Stimulated activated CD8-positive, alpha-beta memory T cell treated with anti-CD3 and anti-CD28 coated beads, Interleukin-7, amount 100 ng/mL, for 1 hour (primary cell): ENCODE results near the gene HMG20A.

ENCODE experiments used
- DNase-seq, 2 donors: peaks; one replicate each; pipeline ENCODE4 v3.0.0-alpha.2; 2020; ENCODE audit warnings: low read depth in 2 of 2

Gene HMG20A

DNA sequence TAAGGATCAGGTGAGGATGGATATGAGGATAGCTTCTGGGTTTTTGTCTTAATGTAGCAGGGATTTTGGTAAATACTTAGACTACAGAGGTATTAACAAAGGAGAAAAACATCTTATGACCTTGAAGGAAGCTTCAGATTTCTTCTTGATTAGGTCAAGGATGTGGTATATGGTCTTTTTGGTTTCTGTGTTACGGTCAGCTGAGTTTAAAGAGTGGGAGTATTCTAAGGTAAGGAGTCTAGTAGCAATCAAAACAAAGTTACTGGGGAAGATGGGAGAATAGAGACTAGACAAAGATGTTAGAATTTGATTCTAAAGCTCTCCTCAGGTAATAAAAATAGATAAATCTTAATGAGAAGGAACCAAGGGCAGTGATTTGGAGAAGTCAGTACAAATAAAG, 6.2 kb downstream of the HMG20A start:
- no peak for DNase-seq

DNA sequence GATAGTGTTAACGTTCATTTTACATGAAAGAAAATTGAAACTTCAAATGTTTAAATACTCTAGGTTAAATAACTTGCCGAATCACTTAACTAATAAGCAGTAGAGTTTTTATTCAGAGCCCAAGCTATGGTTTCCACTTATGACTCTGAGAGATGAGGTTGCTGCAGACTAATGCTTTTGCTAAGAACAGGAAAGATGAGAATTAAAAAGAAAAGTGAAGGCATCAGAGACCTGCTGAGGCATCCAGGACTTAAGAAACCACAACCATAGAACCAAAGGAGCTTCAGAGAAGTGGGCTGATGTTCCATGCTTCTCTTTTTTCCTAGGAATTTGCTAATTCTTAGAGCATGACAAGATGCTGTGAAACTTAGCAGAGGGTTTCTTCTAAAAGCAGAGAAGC, 9.5 kb downstream of the HMG20A start:
- no peak for DNase-seq

DNA sequence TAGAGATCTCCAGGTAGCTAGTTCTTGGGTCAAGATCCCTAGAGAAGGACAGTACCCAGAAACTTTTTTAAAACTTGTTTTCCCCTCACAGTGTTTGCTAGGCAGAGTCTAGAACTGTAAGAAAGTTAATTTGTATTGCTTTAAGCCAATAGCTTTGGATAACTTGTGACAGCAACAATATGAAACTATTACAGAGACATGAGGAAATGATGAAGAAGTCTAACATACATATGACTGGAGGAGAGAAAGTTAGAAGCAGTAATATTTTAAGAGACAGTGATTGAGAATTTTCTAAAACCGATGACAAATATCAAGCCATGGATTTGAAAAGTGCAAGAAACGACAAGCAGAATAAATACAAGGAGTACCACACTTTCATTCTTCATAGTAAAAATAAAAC, 10.0 kb downstream of the HMG20A start:
- DNase-seq: no peak

DNA sequence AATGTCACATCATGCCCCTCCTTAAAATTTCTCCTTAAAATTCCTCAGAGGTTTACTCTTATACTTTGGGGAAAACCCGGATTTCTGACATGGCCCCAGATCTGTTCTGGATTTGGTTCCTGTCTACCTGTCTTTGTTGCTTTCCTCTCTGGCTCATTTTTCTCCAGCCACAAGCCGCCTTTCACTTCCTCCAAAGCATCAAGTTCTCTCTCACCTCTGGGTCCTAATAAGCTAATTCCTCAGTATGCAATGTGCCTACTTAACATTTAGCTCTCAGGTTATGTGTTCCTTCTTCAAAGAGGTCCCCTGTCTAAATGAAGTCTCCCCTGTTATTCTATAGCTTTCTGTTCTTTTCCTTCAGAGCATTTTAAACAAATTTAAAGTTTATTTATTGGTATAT, 16.1 kb downstream of the HMG20A start:
- no peak for DNase-seq

DNA sequence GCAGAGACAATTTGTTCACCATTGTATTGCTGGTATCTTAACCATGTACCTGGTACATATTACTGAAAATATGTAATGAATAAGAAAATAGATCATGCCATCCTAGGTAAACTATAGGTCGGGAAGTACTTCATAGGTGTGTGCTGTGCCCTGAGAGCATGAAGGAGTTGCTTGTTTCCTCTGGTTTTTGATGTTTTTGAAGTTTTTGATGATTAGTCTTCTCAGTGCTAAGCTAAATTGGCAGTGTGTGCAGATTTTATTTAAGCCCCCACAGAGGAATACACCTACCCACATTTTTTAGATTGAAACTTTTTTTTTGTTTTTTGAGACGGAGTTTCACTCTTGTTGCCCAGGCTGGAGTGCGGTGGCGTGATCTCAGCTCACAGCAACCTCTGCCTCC, 16.6 kb downstream of the HMG20A start:
- no peak for DNase-seq

- no peak for DNase-seq
Observed at GRCh38 chr15:77440378-77440999, 19.8 kb downstream of the HMG20A start.

DNA sequence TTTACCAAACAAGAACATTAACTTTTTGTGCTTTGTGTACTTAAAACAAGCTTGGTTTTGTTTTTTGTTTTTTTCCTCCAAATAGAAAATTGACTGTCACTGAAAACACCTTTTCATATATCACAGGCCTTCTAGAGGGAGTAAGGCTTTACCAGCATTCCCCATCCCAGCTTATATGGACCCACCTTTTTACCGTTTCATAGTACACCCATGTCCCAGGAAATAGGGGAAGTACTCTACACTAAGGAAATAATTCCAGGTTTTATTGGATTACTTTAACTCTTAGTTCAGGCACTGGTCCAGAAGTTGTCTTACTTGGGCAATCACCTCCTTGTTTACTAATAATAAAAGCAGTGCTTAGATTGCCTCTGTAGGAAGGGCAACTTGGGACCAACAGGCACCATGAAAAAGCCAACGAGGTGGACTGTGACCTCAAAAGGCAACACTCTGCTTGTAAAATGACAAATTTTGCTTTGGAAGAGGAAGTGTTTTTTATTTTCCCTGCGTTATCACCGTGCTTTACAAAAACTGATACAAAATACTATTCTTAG, 26.2 kb downstream of the HMG20A start:
- no peak for DNase-seq

DNA sequence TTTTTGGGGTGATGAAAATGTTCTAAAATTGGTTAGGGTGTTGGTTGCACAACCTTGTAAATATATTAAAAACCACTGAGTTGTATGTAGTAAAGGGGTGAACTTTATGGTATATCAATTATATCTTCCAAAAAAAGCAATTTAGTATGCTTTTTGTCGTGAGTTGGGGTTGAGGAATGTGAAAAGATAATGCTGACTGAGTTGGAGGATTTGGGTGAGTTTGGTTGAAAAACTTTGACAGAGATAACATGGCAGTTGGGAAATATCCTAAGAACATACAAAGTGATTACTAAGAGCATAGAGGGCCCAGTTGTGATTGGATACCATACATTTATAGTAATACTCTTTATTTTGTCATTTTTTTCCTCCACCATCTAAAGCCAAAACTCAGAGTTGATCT, 33.6 kb downstream of the HMG20A start:
- DNase-seq: no peak

GRCh38 chr15:77454951-77455350, 34.3 kb downstream of the HMG20A start:
- no peak for DNase-seq

DNA sequence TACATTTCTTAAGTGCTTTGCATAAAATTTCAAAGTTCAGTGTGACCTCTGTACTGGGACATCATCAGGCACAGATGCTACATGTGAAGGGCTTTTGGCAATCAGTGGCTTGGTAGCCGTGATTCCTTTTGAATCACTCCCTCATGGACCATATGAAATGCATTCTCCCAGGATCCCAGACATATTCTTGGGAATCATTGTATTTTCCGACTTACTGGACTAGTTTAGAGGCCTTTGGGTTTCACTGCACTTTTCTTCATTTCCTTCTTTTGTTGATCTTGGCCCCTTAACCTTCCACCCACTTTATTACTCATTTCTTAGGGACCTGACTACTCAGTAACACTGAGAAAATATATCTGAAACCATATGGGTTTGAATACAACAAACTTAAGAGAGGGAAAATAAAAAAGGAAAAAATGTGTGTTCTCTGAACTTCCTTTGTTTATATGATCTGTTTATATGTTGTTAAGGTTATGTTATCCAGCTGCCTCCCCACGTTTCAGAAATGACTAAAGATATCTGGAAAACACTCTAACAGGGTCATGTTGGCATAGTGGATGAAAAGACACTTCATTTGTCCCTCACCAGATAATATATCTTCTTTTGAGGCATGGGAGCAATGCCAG, 35.1 kb downstream of the HMG20A start:
- no peak for DNase-seq

- no peak for DNase-seq
Observed at GRCh38 chr15:77456746-77457145, 36.1 kb downstream of the HMG20A start.

DNA sequence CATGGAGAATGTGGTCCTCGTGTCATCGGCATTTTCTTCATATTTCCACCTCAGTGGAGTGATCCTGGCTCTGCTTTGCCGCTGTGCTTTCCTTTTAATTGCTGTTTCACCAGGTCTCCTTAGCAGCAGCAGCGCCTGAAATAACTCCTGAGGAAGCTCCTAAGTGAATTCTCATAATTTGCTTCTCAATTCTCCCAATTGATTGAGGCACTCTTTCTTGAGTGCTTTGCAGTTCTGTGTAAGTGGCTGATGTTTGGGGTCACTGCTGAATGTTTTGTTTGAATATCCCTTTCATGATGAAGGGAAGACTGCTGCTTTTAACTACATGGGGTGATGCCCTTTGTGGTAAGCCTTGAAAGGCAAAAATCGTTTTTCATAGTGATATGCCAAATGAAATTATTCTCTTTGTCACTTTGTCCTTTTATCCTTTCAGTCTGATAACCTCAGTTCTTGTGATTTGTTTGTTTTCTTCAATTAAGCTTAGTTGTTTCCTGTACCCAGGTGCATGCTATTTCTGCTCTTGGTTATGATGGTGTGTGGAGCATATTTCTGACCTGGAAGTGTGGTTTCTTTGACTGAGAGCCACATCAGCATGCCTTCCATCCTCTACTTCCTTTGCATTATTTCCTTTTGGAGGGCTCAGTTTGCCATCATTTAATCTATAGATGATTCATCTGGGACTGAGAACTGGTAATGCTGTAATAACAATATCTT, 36.7 kb downstream of the HMG20A start:
- no peak for DNase-seq

DNA sequence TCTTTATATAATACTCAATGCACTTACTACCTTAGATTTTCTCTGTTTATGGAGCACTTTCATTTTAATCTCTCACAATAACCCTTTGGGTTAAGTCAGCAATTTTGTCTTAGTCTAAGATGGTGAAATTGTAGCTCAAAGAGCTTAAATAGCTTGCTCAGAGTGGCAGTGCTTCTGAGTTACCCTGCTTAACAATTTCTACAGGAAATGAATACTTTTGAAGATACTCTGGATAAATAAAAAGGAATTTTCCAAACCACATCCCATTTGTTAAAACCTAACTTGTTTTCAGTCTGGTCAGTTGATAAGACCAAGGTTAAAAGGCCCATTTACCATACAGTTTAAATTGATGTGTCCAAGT, 37.2 kb downstream of the HMG20A start:
- no peak for DNase-seq

DNA sequence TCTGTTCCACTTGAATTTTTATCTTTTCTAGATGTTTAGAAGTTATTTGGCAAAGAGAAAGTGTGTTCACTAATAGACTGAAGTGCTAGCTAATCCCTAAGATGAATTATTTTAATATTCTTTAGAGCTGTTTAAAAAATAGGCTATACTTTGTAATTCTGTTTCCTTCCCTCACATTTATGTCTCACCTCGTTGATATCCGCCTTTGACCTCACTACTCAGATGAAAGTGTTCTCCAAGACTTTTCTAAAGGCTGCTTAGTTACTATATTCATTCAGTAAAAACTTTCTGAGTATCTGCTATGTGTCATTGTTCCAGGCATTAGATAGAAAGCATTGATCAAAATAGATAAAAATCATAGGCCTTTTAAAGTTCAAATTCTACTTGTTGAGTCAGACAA, 38.3 kb downstream of the HMG20A start:
- no peak for DNase-seq

DNA sequence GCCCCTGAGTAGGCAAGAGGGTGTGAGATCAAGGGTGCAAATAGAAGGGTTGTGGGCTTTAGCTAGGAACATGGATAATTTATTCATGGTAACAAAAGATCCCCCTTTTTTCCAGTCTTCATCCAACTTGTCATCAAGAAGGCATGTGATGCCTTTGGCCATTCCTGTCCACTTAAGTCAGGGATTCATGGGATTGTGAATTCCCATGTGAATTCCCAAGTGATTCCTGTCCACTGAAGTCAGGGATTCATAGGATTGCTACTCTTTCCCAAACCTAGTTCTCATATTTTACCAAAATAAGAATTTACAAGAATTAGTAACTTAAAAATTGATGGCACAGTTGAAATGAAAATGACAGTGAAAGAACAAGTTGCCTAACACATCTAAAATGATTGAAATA, 40.8 kb downstream of the HMG20A start:
- no peak for DNase-seq

- no peak for DNase-seq
Observed at GRCh38 chr15:77464129-77464865, 43.6 kb downstream of the HMG20A start.

DNA sequence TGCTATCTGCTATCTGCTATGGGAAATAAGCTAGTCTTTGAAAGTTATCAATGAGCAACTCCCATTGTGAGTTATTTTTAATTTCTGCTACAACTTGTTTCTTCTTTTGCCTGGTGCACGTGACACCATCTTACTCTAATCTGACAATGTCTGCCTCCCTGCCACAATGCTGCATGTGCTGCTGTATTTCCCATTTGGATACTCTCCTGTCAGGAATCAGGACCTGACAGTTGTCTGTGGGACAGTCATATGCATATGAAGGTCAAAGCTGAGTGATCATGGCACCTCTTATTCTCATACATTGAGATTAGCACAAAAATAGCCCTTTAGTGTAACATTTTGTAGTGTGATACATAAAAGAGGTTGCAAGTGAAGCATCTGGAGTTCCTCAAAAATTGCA, 45.8 kb downstream of the HMG20A start:
- DNase-seq: no peak

- DNase-seq: no peak
Observed at GRCh38 chr15:77468896-77469295, 48.2 kb downstream of the HMG20A start.

- DNase-seq: no peak
Observed at GRCh38 chr15:77470235-77470634, 49.5 kb downstream of the HMG20A start.

- no peak for DNase-seq
Observed at GRCh38 chr15:77473328-77473727, 52.6 kb downstream of the HMG20A start.

GRCh38 chr15:77474310-77474988, 53.8 kb downstream of the HMG20A start:
- DNase-seq: no peak

DNA sequence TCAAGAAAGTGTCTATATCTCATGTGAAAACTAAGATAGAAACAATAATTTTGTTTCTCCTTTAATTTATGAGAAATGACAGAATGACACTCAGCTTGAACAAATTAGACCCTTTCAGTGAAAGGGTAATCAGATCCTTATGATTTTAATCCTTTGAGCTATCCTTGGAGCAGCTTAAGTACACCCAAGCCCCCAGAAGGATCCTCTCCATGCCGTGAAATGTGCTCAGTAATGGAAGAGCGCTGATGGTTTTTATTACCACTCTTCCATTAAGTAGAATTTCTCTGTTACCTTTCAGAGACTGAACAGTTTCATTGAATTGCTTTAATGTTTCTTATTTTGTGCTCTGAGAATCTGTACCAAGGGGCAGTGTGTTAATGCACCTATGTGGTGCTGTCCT, 54.3 kb downstream of the HMG20A start:
- no peak for DNase-seq
